BJ (cell line): ENCODE results near the gene RPS21. TPM values are rescaled to one million over a fixed set of nuclear protein-coding genes. Genes with fewer than 3 reads are reported as not detected.

Experiments
- CTCF ChIA-PET: fragments of 350-600 bp; formaldehyde crosslinking; extraction: SDS; loops from one replicate; lab custom pipeline; 2021; ENCODE audit warnings: antibody characterized with exemption, inconsistent platforms; lab: Yijun Ruan, JAX
- POLR2A ChIA-PET: fragments of 300-600 bp; sonication (Branson Sonifier 250); formaldehyde crosslinking; extraction: SDS; loops from one replicate; lab custom pipeline; 2021; ENCODE audit warnings: antibody characterized with exemption; lab: Charles Lee
- DNase-seq: peaks from one replicate; pipeline ENCODE4 v3.0.0-alpha.2; 2011; ENCODE audit warnings: low read depth
- H3K27me3 ChIP-seq: 2 replicates; pipeline ENCODE4 v1.6.0; 2011; ENCODE audit warnings: low read length; ENCODE audit not compliant: control insufficient read depth, insufficient read depth
- H3K36me3 ChIP-seq: 2 replicates; pipeline ENCODE4 v1.5.1; 2011; ENCODE audit warnings: low read length; ENCODE audit not compliant: control insufficient read depth, insufficient read depth
- H3K4me3 ChIP-seq: 2 replicates; pipeline ENCODE4 v1.5.1; 2011; ENCODE audit warnings: low read depth, mild to moderate bottlenecking, control low read depth, low read length
- polyA plus RNA-seq: library from polyadenylated mRNA; depleted of rRNA; stranded (reverse); fragments of >200 nt; gene quantifications from 2 replicates; pipeline ENCODE4 v1.2.3, GENCODE V29; 2011
- TF ChIP-seq, protein P1 (sequence below): IDR thresholded peaks from 2 replicates; pipeline ENCODE4 v1.5.1; 2011; ENCODE audit warnings: low read depth, mild to moderate bottlenecking, control low read depth, inconsistent platforms, low read length, moderate library complexity; ENCODE audit not compliant: insufficient read depth

RPS21 gene
- polyA plus RNA-seq, 1 experiment: 3,818 TPM

DNA sequence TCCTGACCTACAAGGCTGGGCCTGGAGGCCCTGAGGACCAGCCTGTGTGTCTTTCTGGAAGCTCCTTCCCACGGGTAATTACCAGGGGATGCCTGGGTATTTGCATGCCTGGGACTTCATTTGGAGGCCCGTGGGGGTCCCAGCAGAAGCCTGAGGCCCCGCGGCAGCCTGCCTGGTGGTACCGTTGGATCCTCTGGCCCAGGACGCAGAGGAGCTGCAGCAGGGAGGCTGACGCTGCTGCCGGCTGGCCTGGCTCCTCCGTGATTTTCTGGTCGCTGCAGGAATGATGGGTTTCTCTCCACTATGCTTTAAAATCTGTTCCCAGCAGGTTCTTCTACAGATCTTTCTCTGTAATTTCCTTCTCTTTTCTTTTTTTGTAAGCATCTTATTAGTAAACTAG is 13.6 kb downstream of the RPS21 start:
- TF ChIP-seq, protein P1, sequence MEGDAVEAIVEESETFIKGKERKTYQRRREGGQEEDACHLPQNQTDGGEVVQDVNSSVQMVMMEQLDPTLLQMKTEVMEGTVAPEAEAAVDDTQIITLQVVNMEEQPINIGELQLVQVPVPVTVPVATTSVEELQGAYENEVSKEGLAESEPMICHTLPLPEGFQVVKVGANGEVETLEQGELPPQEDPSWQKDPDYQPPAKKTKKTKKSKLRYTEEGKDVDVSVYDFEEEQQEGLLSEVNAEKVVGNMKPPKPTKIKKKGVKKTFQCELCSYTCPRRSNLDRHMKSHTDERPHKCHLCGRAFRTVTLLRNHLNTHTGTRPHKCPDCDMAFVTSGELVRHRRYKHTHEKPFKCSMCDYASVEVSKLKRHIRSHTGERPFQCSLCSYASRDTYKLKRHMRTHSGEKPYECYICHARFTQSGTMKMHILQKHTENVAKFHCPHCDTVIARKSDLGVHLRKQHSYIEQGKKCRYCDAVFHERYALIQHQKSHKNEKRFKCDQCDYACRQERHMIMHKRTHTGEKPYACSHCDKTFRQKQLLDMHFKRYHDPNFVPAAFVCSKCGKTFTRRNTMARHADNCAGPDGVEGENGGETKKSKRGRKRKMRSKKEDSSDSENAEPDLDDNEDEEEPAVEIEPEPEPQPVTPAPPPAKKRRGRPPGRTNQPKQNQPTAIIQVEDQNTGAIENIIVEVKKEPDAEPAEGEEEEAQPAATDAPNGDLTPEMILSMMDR: no peak
- ChIA-PET CTCF (interaction anchor here (1.2 to 1.4 kb wide), 2 partner anchors 10 to 18 kb away, joined by 4 read pairs; no protein-coding TSS in a partner anchor), POLR2A (no interaction called here)
- H3K36me3 ChIP-seq: peaks cover 3% of the 10 kb centered on the region
- no peak overlapping the region for H3K4me3 ChIP-seq
- H3K27me3 ChIP-seq: no peaks in the 10 kb centered on the region
- no peak for DNase-seq

DNA sequence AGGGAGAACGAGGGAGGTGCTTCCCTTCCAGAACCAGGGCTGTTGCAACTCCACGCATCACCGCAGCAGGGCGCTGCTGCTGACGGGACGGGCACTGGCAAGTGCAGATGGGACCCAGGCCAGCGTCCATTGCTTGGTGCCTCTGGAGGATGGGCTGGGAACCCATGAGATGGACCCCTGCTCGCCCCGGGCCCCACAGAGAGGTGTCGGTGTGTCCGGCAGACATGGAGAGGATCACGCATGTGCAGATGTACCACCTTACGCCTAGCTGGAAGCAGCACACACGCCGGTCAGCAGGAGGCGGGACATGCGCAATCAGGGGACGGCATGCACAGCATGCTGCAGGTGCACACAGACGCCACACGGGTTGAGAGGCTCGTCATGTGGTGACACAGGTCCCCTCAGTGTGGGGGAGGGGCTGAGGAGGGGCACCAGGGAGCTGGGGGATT is 14.5 kb downstream of the RPS21 start:
- DNase-seq: no peak
- Histone ChIP-seq H3K27me3 (no peaks in the 10 kb centered on the region), H3K4me3 (no peak overlapping the region), H3K36me3 (peaks cover 2% of the 10 kb centered on the region)
- POLR2A ChIA-PET: no interaction called here
- TF ChIP-seq, protein P1: 0 out of 2 replicates have a peak, but pooled peaks have one; percentile 6
- CTCF ChIA-PET: interaction anchor here (0.6 to 1.5 kb wide), 2 partner anchors 25 to 494 kb away, joined by 3 read pairs; no protein-coding TSS in a partner anchor

DNA sequence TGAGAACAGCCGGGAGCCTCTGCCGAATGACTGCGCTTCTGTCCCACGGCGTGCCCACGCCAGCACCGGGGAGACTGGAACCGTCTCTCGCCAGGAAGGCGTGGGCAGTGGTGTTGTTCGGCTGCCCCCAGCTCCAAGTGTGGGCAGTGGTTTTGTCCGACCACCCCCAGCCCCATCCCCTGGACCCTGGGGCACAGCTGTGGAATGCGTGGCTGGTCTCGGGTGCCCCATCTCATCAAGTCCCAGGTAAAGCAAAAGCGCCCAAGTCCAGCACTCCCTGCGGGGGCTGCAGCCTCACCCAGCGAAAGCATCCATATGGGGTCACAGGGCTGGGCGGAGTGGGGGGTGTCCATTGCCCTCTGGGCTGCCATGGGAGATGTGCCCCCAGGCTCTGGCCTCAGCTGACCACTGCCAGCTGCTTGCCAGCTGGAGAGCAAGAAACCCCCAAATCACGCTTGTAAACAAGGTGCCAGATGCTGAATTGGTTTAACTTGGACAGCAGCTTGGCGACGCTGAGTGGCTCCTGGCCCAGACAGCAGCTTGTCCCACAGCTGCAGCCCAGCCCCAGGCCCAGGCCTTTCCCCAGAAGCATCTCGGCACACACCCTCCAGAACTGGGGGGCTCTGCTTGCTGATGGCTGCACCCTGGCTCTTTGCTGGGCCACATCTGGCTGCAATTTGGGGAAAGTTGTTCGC is 15.7 kb downstream of the RPS21 start:
- H3K36me3 ChIP-seq: no peaks in the 10 kb centered on the region
- no peak overlapping the region for H3K4me3 ChIP-seq
- ChIA-PET CTCF (interaction anchor here (0.6 to 1.5 kb wide), 2 partner anchors 27 to 61 kb away, joined by 3 read pairs; no protein-coding TSS in a partner anchor), POLR2A (no interaction called here)
- no peak for DNase-seq
- TF ChIP-seq, protein P1: no peak
- no peaks in the 10 kb centered on the region for H3K27me3 ChIP-seq

DNA sequence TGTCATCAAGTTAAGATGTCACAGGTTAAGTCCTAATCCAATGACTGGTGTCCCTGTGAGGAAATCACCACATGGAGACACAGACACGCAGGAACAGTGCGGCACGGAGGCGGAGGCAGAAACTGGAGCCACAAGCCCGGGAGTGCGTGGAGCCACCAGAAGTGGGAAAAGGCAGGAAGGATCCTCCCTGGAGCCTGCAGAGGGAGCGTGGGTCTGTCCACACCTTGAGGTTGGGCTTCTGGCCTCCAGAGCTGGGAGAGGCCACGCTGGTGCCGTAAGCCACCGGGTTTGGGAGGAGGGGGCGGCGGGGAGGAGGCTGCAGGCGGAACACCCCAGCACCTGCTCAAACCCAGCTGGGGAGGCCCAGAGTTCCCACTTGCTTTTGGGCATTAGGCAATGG is 16.4 kb downstream of the RPS21 start:
- TF ChIP-seq, protein P1: no peak
- Histone ChIP-seq H3K4me3 (no peak overlapping the region), H3K27me3 (no peaks in the 10 kb centered on the region), H3K36me3 (no peaks in the 10 kb centered on the region)
- CTCF ChIA-PET: interaction anchor here (0.6 kb wide), 1 partner anchor 62 kb away, joined by 3 read pairs; no protein-coding TSS in a partner anchor
- no peak for DNase-seq
- POLR2A ChIA-PET: no interaction called here

DNA sequence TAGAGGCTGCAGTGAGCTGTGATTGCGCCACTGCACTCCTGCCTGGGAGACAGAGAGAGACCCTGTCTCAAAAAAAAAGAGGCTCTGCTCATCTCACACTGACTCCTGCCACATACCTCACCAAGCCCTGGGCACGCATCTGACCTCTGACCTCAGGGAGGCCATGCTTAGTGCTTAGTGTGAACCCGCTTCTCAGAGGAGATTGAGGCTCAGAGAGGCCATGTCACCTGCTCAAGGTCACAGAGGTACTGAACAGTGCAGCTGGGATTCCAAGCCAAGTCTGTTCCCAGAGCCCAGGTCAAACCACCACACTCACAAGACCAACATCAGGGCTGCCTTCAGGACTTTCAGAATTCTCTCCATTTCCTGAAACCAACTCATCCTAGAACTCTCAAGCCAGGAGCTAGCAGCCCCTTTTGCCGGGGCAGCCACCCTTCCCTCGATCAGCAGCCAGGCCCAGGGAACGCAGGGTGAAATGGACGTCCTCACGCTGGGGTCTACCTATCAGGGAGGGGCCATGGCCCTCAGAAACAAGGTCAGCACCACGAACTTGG is 17.3 kb downstream of the RPS21 start:
- POLR2A ChIA-PET: no interaction called here
- DNase-seq: no peak
- H3K36me3 ChIP-seq: no peaks in the 10 kb centered on the region
- TF ChIP-seq, protein P1: no peak
- no peak overlapping the region for H3K4me3 ChIP-seq
- H3K27me3 ChIP-seq: no peaks in the 10 kb centered on the region
- CTCF ChIA-PET: no interaction called here
